Panc1 (cell line): ENCODE measurements around the gene CHST8.

Source experiments
- CTCF ChIP-seq: fragments of 450-650 bp; IDR thresholded peaks from 2 replicates; pipeline ENCODE4 v1.5.1; 2017; ENCODE audit warnings: mild to moderate bottlenecking
- POLR2AphosphoS5 ChIP-seq: IDR thresholded peaks from 2 replicates; pipeline ENCODE4 v1.6.1; 2012; ENCODE audit warnings: mild to moderate bottlenecking, low read depth, low read length, moderate library complexity
- SIN3A ChIP-seq: IDR thresholded peaks from 2 replicates; pipeline ENCODE4 v1.6.1; 2012; ENCODE audit warnings: low read depth, mild to moderate bottlenecking, low read length, moderate library complexity, borderline replicate concordance; ENCODE audit not compliant: insufficient read depth
- TCF7L2 ChIP-seq: IDR thresholded peaks from 2 replicates; pipeline ENCODE4 v1.6.1; 2011; ENCODE audit warnings: mild to moderate bottlenecking, low read depth, low read length, inconsistent platforms

GRCh38 chr19:33621811-33622504 lies at the start of gene CHST8:
- no peak for TF ChIP-seq CTCF
- TF ChIP-seq SIN3A: no peak
- no peak for TF ChIP-seq TCF7L2
- no peak for TF ChIP-seq POLR2AphosphoS5
